A549 (cell line): Measurements from ENCODE around the gene FAM53B. TPM values are rescaled to one million over a fixed set of nuclear protein-coding genes. Genes with fewer than 3 reads are reported as not detected.

Experiments
- ATAC-seq, 2 experiments: fragments of 200-7000 bp in 1 of 2; fragments of >200 bp in 1 of 2; cut with Nextera tagmentation in 1 of 2; cut with Tn5 transposase in 1 of 2; 3 replicates each; pipeline versions ENCODE4 v1.8.0 to v1.9.1; 2018 to 2020; ENCODE audit warnings: mild to moderate bottlenecking in 1 of 2, moderate library complexity in 1 of 2
- CTCF ChIA-PET: fragments of 300-600 bp; sonication (Branson Sonifier 250); formaldehyde crosslinking; extraction: SDS; loops from one replicate; lab custom pipeline; 2021; ENCODE audit warnings: antibody characterized with exemption, inconsistent platforms; lab: Yijun Ruan, JAX
- POLR2A ChIA-PET: fragments of 350-600 bp; formaldehyde crosslinking; extraction: SDS; loops from one replicate; lab custom pipeline; 2021; ENCODE audit warnings: antibody characterized with exemption, inconsistent platforms; lab: Yijun Ruan, JAX
- DNase-seq, 2 experiments: peaks; one replicate each; pipeline versions ENCODE4 v3.0.0 to v3.0.0-alpha.2; 2011 to 2016; ENCODE audit warnings: low read depth in 1 of 2, low spot score in 1 of 2
- FAIRE-seq: peaks from 2 replicates; lab custom pipeline; 2011; peaks lifted over from hg19 to GRCh38; lab: Jason Lieb, UNC
- H3K27ac ChIP-seq, 2 experiments: fragments of >200 bp; sonication (Bioruptor Twin); formaldehyde crosslinking; 3 replicates each; pipeline ENCODE4 v1.5.1; 2016 to 2017
- H3K4me1 ChIP-seq: fragments of >200 bp; sonication (Bioruptor Twin); formaldehyde crosslinking; 3 replicates; pipeline ENCODE4 v1.6.1; 2016
- H3K4me2 ChIP-seq: fragments of >200 bp; sonication (Bioruptor Twin); formaldehyde crosslinking; 3 replicates; pipeline ENCODE4 v1.6.1; 2016
- H3K4me3 ChIP-seq: fragments of >200 bp; sonication (Bioruptor Twin); formaldehyde crosslinking; 3 replicates; pipeline ENCODE4 v1.5.1; 2016
- H3K9me3 ChIP-seq: fragments of >200 bp; sonication (Bioruptor Twin); formaldehyde crosslinking; 3 replicates; pipeline ENCODE4 v1.6.1; 2016
- CBX8 ChIP-seq: fragments of 200-600 bp; sonication (generic); IDR thresholded peaks from 2 replicates; pipeline ENCODE4 v1.6.1; 2016
- CEBPB ChIP-seq, 2 experiments: fragments of >200 bp in 1 of 2; sonication (Bioruptor Twin) in 1 of 2; formaldehyde crosslinking in 1 of 2; IDR thresholded peaks; 2 replicates each; pipeline ENCODE4 v1.6.1; 2012 to 2016
- CHD4 ChIP-seq: fragments of 200-600 bp; sonication (generic); IDR thresholded peaks from 2 replicates; pipeline ENCODE4 v1.6.1; 2016; ENCODE audit warnings: antibody characterized with exemption, mild to moderate bottlenecking, borderline replicate concordance
- ESRRA ChIP-seq: fragments of 150-350 bp; IDR thresholded peaks from 2 replicates; pipeline ENCODE4 v1.6.1; 2014; ENCODE audit warnings: mild to moderate bottlenecking, low read length, borderline replicate concordance
- HDAC2 ChIP-seq: fragments of 200-600 bp; sonication (generic); IDR thresholded peaks from 2 replicates; pipeline ENCODE4 v1.6.1; 2016
- HMGXB4 ChIP-seq: fragments of 250-450 bp; sonication (Bioruptor Pico); IDR thresholded peaks from 2 replicates; pipeline ENCODE4 v1.5.0; 2021; ENCODE audit warnings: mild to moderate bottlenecking, moderate library complexity, borderline replicate concordance
- HOXB13 ChIP-seq: fragments of 250-450 bp; sonication (Bioruptor Pico); IDR thresholded peaks from 2 replicates; pipeline ENCODE4 v1.5.0; 2020; ENCODE audit warnings: low read depth, mild to moderate bottlenecking, moderate library complexity
- JUNB ChIP-seq: fragments of >200 bp; sonication (Bioruptor Twin); formaldehyde crosslinking; IDR thresholded peaks from 2 replicates; pipeline ENCODE4 v1.6.1; 2016
- MYC ChIP-seq: IDR thresholded peaks from 2 replicates; pipeline ENCODE4 v1.6.1; 2012; ENCODE audit warnings: mild to moderate bottlenecking, inconsistent platforms, low read length, improper control_type of control experiment, borderline replicate concordance
- PHF8 ChIP-seq: fragments of 200-600 bp; sonication (generic); IDR thresholded peaks from 2 replicates; pipeline ENCODE4 v1.6.1; 2016; ENCODE audit warnings: low read depth, mild to moderate bottlenecking, antibody characterized with exemption, moderate library complexity, borderline replicate concordance
- RAD21 ChIP-seq, 2 experiments: fragments of >200 bp in 1 of 2; sonication (Bioruptor Twin) in 1 of 2; formaldehyde crosslinking in 1 of 2; IDR thresholded peaks in 1 of 2; conservative IDR thresholded peaks in 1 of 2; 2 replicates in 1 of 2; 3 replicates in 1 of 2; pipeline ENCODE4 v1.6.1; 2012 to 2018; ENCODE audit warnings: inconsistent platforms in 1 of 2
- RARB ChIP-seq: fragments of 250-450 bp; sonication (Bioruptor Pico); IDR thresholded peaks from 2 replicates; pipeline ENCODE4 v1.8.0; 2021; ENCODE audit warnings: mild to moderate bottlenecking, moderate library complexity
- RCOR1 ChIP-seq: fragments of 150-350 bp; IDR thresholded peaks from 2 replicates; pipeline ENCODE4 v1.6.1; 2014; ENCODE audit warnings: antibody characterized with exemption, low read length, low read depth
- TP53 ChIP-seq: fragments of 250-450 bp; sonication (Bioruptor Pico); IDR thresholded peaks from 2 replicates; pipeline ENCODE4 v1.5.0; 2021; ENCODE audit warnings: mild to moderate bottlenecking, moderate library complexity
- ZSCAN20 ChIP-seq: fragments of 250-450 bp; sonication (Bioruptor Pico); IDR thresholded peaks from 2 replicates; pipeline ENCODE4 v1.8.0; 2022; ENCODE audit warnings: mild to moderate bottlenecking, moderate library complexity
- WGBS: methylation state at CpG from one replicate; pipeline ENCODE4 v1.1.6; 2017; ENCODE audit errors: missing lambda C conversion rate; 5-methylcytosine and 5-hydroxymethylcytosine counted together
- polyA plus RNA-seq, 4 experiments: library from polyadenylated mRNA; depleted of rRNA in 3 of 4; stranded (reverse); fragments of >200 nt; fragmentation: RNase III in 1 of 4; extraction: RNeasy Plus Mini Kit Qiagen cat#74134 plus additional on column Dnase treatment in 1 of 4; gene quantifications; 2 replicates in 3 of 4; 3 replicates in 1 of 4; pipeline ENCODE4 v1.2.3, GENCODE V29; 2011 to 2017
- TF ChIP-seq, protein P1 (sequence below): IDR thresholded peaks from 2 replicates; pipeline ENCODE4 v1.6.1; 2012

Gene FAM53B
- polyA plus RNA-seq, 2 of the 4 experiments (the other 2 are of a cell fraction): 5.1 to 8.5 TPM

- no peak overlapping the region for H3K4me3 ChIP-seq
- CTCF ChIA-PET: interaction anchor here (0.7 to 1.2 kb wide), 3 partner anchors 55 to 609 kb away, joined by 3 read pairs; no protein-coding TSS in a partner anchor
- POLR2A ChIA-PET: no interaction called here
These were observed 140.6 kb downstream of the FAM53B start for GRCh38 chr10:124603376-124604213.

DNA sequence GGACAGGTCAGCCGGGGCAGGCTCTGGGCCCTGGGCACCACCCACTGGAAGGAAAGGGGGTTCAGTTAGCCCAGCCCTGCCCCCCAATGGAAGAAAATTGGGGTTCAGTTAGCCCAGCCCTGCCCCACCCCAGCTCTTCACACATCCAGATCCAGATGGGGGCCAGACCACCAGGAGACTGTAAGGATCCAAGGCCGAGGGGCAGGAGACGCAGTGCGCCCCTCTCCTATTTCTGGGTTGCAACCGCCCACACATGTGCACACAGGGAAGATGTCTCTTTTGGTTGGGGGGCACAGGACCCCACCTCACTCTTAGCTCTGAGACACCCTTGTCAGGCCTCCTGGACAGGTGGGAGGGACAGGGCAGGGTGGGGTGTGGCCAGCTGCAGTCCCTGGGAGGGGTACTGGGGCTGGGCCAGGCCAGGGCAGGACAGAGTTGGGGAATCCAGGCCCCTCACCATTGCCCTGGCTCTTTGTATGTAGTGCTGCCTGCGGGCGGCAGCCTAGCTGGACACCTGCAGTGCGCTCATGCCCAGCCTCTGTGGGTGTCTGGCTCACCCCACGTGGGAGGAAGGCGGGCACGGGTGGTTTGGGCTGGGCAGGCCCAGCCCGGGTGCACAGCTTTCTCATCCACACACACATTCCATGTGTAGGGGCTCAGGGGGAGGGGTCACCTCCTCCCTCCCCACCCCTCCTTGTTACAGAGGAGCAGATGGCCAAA, 141.4 kb downstream of the FAM53B start:
- 93% methylated on average over 8 of the region's 12 CpGs for WGBS
- TF ChIP-seq ESRRA (no peak), CEBPB (IDR thresholded peaks at IDR 0.05) (no peak), RCOR1 (no peak), HMGXB4 (CRISPR knock-in tag) (no peak), RAD21 (conservative IDR thresholded peaks at IDR 0.05 in 1 of 2, IDR thresholded peaks at IDR 0.05 in 1 of 2) (no peak)
- TF ChIP-seq, protein P1, sequence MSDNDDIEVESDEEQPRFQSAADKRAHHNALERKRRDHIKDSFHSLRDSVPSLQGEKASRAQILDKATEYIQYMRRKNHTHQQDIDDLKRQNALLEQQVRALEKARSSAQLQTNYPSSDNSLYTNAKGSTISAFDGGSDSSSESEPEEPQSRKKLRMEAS: no peak
- no peak overlapping the region for H3K27ac ChIP-seq
- FAIRE-seq (no peak), DNase-seq (no peak), ATAC-seq (no peak)
- no peaks in the 10 kb centered on the region for H3K4me1 ChIP-seq
- ChIA-PET CTCF (interaction anchor here (0.7 to 1.2 kb wide), 3 partner anchors 9 to 608 kb away, joined by 3 read pairs; no protein-coding TSS in a partner anchor), POLR2A (no interaction called here)
- H3K4me2 ChIP-seq: no peak overlapping the region
- no peak overlapping the region for H3K4me3 ChIP-seq
- H3K9me3 ChIP-seq: no peaks in the 10 kb centered on the region

More at GRCh38 chr10:124603376-124604213, 140.6 kb downstream of the FAM53B start:
- no peaks in the 10 kb centered on the region for H3K9me3 ChIP-seq
- no peaks in the 10 kb centered on the region for H3K4me1 ChIP-seq
- ATAC-seq: peak in 1 of 2 experiments; percentile 7; a peak in 2 of 6 replicates
- FAIRE-seq: no peak
- WGBS: 61% methylated on average over 8 of the region's 18 CpGs
- no peak for TF ChIP-seq JUNB
- TF ChIP-seq PHF8: no peak
- no peak for TF ChIP-seq RARB
- TF ChIP-seq MYC: no peak
- TF ChIP-seq TP53: no peak
- TF ChIP-seq HOXB13 (CRISPR knock-in tag): no peak
- no peak for TF ChIP-seq ZSCAN20 (CRISPR knock-in tag)
- TF ChIP-seq, all 56 proteins: peak for 0
- no peak for DNase-seq
- H3K27ac ChIP-seq: no peak overlapping the region
- H3K4me2 ChIP-seq: no peak overlapping the region

DNA sequence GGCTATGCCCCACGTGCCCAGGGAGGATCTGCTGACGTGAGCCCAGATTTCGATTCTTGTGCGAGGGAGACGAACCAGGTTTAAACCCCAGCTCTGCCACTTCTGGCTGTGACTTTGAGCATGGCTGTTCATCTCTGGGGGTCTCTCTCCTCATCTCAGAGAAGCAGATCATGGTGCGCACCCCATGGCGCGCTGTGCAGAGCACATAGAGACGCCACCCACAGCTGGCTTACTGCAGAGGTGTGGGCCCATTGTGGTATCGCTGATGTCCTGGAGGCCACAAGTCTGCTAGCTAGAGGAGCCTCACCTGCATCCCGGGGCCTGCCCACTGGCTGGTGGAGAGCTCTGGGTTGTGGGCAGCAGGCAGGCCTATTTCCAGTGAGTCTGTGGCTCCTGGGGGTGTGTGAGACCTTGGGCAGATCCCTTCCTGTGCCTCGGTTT, 142.0 kb downstream of the FAM53B start:
- DNase-seq: no peak
- 0 out of 3 replicates have a peak, but pooled peaks cover 2% of the 10 kb centered on the region for H3K4me1 ChIP-seq
- WGBS: 76% methylated on average over 11 of the region's 12 CpGs
- TF ChIP-seq CBX8 (no peak), HDAC2 (no peak), CHD4 (no peak), RCOR1 (no peak)
- H3K9me3 ChIP-seq: no peaks in the 10 kb centered on the region
- no peak overlapping the region for H3K4me3 ChIP-seq
- no peak overlapping the region for H3K4me2 ChIP-seq
- POLR2A ChIA-PET: no interaction called here
- CTCF ChIA-PET: interaction anchor here (1.1 kb wide), 1 partner anchor 8 kb away, joined by 3 read pairs; no protein-coding TSS in a partner anchor
- no peak overlapping the region for H3K27ac ChIP-seq
- FAIRE-seq: no peak
- ATAC-seq: no peak
